ENCODE measurements around the gene RXYLT1. TPM values are rescaled to one million over a fixed set of nuclear protein-coding genes. Genes with fewer than 3 reads are reported as not detected.
A peak's percentile ranks its signal among the peaks of the same experiment; 100 is the strongest.

The RXYLT1 gene
- total RNA-seq, 2 experiments from 2014 or later, result 11.2 TPM

GRCh38 chr12:63809566-63809965, 29.9 kb downstream of the RXYLT1 start:
- peaks cover 2% of the 10 kb centered on the region for H3K36me3 Mint-ChIP-seq (ENCODE audit: low read depth)
- no peak for DNase-seq

GRCh38 chr12:63811334-63811733, 31.6 kb downstream of the RXYLT1 start:
- Mint-ChIP-seq H3K4me1 (peaks cover 12% of the 10 kb centered on the region), H3K4me3 (no peak overlapping the region), H3K9me3 (no peaks in the 10 kb centered on the region), H3K36me3 (ENCODE audit: low read depth) (peaks cover 2% of the 10 kb centered on the region), H3K27ac (no peak overlapping the region), H3K27me3 (no peaks in the 10 kb centered on the region)
- POLR2A ChIA-PET, result no interaction called here
- no peak for DNase-seq
- CTCF ChIA-PET, result interaction anchor here (0.9 kb wide), 1 partner anchor 572 kb away, joined by 3 read pairs; no protein-coding TSS in a partner anchor

More at GRCh38 chr12:63809566-63809965, 29.9 kb downstream of the RXYLT1 start:
- Mint-ChIP-seq H3K9me3 (no peaks in the 10 kb centered on the region), H3K27me3 (no peaks in the 10 kb centered on the region), H3K4me3 (no peak overlapping the region), H3K27ac (no peak overlapping the region), H3K4me1 (peaks cover 3% of the 10 kb centered on the region)
- ChIA-PET POLR2A (no interaction called here), CTCF (no interaction called here)

DNA sequence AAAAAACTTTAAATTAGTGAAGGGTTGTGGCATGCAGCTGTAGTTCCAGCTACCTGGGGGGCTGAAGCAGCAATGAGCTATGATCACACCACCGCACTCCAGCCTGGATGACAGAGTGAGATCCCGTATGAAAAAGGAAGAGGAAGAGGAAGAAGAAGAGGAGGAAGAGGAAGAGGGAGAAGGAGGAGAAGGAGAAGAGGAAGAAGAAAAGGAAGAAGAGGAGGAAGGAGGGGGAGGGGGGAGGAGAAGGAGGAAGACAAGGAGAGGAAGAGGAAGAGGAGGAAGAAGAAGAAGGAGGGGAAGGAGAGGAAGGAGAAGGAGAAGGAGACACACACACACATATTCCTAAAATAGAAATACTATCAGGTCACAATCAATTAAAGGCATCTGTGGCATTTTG, 32.0 kb downstream of the RXYLT1 start:
- Mint-ChIP-seq H3K4me3 (no peak overlapping the region), H3K27ac (no peak overlapping the region), H3K27me3 (no peaks in the 10 kb centered on the region), H3K36me3 (ENCODE audit: low read depth) (peaks cover 2% of the 10 kb centered on the region), H3K9me3 (no peaks in the 10 kb centered on the region), H3K4me1 (peaks cover 12% of the 10 kb centered on the region)
- ChIA-PET CTCF (interaction anchor here (0.9 kb wide), 1 partner anchor 572 kb away, joined by 3 read pairs; no protein-coding TSS in a partner anchor), POLR2A (no interaction called here)
- no peak for DNase-seq

DNA sequence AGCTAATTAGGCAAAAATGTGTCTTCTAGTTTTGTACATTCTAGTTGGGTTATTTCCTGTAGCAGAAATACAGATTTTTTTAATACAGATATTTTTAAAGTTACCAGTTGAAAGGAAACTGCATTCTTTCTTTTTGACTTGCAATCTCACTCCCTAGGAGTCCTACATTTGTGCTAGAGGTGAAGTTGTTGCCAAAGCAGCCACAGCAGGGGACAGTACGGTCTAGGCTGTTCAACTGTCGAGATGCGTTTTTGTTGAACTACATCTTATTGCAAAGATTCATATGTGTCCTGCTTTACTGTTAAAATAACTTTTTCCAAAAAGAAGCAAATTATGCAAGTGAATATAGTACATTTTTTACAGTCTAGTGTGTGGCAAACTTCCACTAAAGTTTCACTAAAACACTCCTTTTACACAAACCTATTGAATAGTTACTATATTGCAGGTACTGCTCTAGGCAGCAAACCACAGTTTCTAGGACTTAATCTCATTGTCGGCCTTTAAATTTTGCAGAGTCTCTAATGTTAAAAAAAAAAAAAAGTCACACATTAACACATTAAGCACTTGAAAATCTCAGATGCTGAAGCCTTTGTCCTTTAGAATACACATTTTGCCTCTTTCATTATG, 34.5 kb downstream of the RXYLT1 start:
- peaks cover 5% of the 10 kb centered on the region for H3K9me3 Mint-ChIP-seq
- no peak overlapping the region for H3K4me3 Mint-ChIP-seq
- CTCF ChIA-PET, result interaction anchor here (0.6 to 0.7 kb wide), 3 partner anchors 114 to 501 kb away, joined by 3 to 6 read pairs (median 5); no protein-coding TSS in a partner anchor
- H3K4me1 Mint-ChIP-seq, result peaks cover 12% of the 10 kb centered on the region
- H3K36me3 Mint-ChIP-seq (ENCODE audit: low read depth), result peaks cover 3% of the 10 kb centered on the region
- no peak for DNase-seq
- H3K27me3 Mint-ChIP-seq, result peaks cover 2% of the 10 kb centered on the region
- peak overlapping the region; percentile 58 for H3K27ac Mint-ChIP-seq
- POLR2A ChIA-PET, result interaction anchor here (0.6 kb wide), 1 partner anchor 854 kb away, joined by 6 read pairs; no protein-coding TSS in a partner anchor

GRCh38 chr12:63815482-63815852, 35.8 kb downstream of the RXYLT1 start:
- Mint-ChIP-seq H3K4me3 (no peak overlapping the region), H3K36me3 (ENCODE audit: low read depth) (peaks cover 1% of the 10 kb centered on the region), H3K27ac (no peak overlapping the region), H3K4me1 (peaks cover 12% of the 10 kb centered on the region), H3K9me3 (peaks cover 7% of the 10 kb centered on the region), H3K27me3 (peaks cover 6% of the 10 kb centered on the region)
- CTCF ChIA-PET, result interaction anchor here (0.6 to 0.7 kb wide), 2 partner anchors 74 to 424 kb away, joined by 4 read pairs; no protein-coding TSS in a partner anchor
- no peak for DNase-seq
- POLR2A ChIA-PET, result no interaction called here

GRCh38 chr12:63816031-63816430, 36.3 kb downstream of the RXYLT1 start:
- no peak overlapping the region for H3K27ac Mint-ChIP-seq
- CTCF ChIA-PET, result no interaction called here

DNA sequence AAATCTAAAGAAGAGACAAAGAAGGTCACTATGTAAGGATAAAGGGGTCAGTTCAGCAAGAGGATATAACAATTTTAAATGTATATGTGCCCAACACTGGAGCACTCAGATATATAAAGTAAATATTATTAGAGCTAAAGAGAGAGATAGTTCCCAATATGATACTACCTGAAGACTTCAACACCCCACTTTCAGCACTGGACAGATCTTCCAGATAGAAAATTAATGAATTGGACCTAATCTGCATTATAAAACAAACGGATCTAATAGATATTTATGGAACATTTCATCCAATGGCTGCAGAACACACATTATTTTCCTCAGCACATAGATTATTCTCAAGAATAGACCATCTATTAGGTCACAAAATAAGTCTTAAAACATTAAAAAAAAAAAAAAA, 40.7 kb downstream of the RXYLT1 start:
- Mint-ChIP-seq H3K36me3 (ENCODE audit: low read depth) (peaks cover 5% of the 10 kb centered on the region), H3K9me3 (peaks cover 7% of the 10 kb centered on the region), H3K27ac (no peak overlapping the region), H3K27me3 (peaks cover 18% of the 10 kb centered on the region), H3K4me1 (peaks cover 11% of the 10 kb centered on the region), H3K4me3 (no peak overlapping the region)
- CTCF ChIA-PET, result interaction anchor here (0.5 to 1.4 kb wide), 2 partner anchors 14 to 20 kb away, joined by 3 to 4 read pairs; no protein-coding TSS in a partner anchor
- POLR2A ChIA-PET, result no interaction called here
- no peak for DNase-seq

More at GRCh38 chr12:63816031-63816430, 36.3 kb downstream of the RXYLT1 start:
- peaks cover 12% of the 10 kb centered on the region for H3K4me1 Mint-ChIP-seq
- peaks cover 7% of the 10 kb centered on the region for H3K9me3 Mint-ChIP-seq
- no peak overlapping the region for H3K4me3 Mint-ChIP-seq
- H3K27me3 Mint-ChIP-seq, result peaks cover 6% of the 10 kb centered on the region
- H3K36me3 Mint-ChIP-seq (ENCODE audit: low read depth), result peaks cover 1% of the 10 kb centered on the region
- POLR2A ChIA-PET, result no interaction called here
- DNase-seq, result no peak

DNA sequence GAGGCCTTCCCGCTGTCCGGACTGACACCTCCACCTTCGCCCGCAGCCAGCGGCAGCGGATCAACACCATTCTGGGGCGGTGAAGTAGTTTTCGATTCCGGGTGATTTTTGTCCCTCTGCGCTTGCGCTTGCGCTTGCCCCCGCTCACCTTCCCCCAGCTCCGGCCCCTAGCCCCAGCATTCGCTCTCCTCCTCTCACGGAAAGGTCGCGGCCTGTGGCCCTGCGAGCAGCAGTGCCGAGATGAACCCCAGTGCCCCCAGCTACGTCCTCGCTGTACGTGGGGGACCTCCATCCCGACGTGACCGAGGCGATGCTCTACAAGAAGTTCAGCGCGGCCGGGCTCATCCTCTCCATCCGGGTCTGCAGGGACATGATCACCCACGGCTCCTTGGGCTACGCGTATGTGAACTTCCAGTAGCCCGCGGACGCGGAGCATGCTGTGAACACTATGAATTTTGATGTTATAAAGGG, 42.1 kb downstream of the RXYLT1 start:
- ChIA-PET CTCF (interaction anchor here (1.4 kb wide), 1 partner anchor 13 kb away, joined by 3 read pairs; no protein-coding TSS in a partner anchor), POLR2A (no interaction called here)
- H3K9me3 Mint-ChIP-seq, result peaks cover 7% of the 10 kb centered on the region
- peak overlapping the region; percentile 66 for H3K4me3 Mint-ChIP-seq
- peaks cover 5% of the 10 kb centered on the region for H3K36me3 Mint-ChIP-seq (ENCODE audit: low read depth)
- H3K27me3 Mint-ChIP-seq, result peaks cover 18% of the 10 kb centered on the region
- DNase-seq, result no peak
- H3K27ac Mint-ChIP-seq, result peak overlapping the region; percentile 74
- H3K4me1 Mint-ChIP-seq, result peaks cover 7% of the 10 kb centered on the region

DNA sequence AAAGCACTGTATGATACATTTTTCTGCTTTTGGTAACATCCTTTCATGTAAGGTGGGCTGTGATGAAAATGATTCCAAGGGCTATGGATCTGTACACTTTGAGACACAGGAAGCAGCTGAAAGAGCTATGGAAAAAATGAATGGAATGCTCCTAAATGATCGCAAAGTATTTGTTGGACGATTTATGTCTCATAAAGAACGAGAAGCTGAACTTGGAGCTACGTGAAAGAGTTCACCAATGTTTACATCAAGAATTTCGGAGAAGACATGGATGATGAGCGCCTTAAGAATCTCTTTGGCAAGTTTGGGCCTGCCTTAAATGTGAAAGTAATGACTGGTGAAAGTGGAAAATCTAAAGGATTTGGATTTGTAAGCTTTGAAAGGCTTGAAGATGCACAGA, 42.6 kb downstream of the RXYLT1 start:
- POLR2A ChIA-PET, result no interaction called here
- no peak overlapping the region for H3K4me3 Mint-ChIP-seq

GRCh38 chr12:63823040-63823439, 43.3 kb downstream of the RXYLT1 start:
- ChIA-PET POLR2A (no interaction called here), CTCF (interaction anchor here (0.6 to 0.9 kb wide), 2 partner anchors 35 to 417 kb away, joined by 3 read pairs; no protein-coding TSS in a partner anchor)
- peaks cover 7% of the 10 kb centered on the region for H3K9me3 Mint-ChIP-seq
- H3K4me1 Mint-ChIP-seq, result peaks cover 7% of the 10 kb centered on the region
- no peak overlapping the region for H3K27ac Mint-ChIP-seq
- DNase-seq, result no peak
- peaks cover 5% of the 10 kb centered on the region for H3K36me3 Mint-ChIP-seq (ENCODE audit: low read depth)
- no peak overlapping the region for H3K4me3 Mint-ChIP-seq
- peaks cover 18% of the 10 kb centered on the region for H3K27me3 Mint-ChIP-seq

More for the DNA sequence above, 42.6 kb downstream of the RXYLT1 start:
- DNase-seq, result no peak
- Mint-ChIP-seq H3K36me3 (ENCODE audit: low read depth) (peaks cover 5% of the 10 kb centered on the region), H3K9me3 (peaks cover 7% of the 10 kb centered on the region), H3K4me1 (peaks cover 7% of the 10 kb centered on the region), H3K27ac (no peak overlapping the region), H3K27me3 (peaks cover 18% of the 10 kb centered on the region)
- CTCF ChIA-PET, result interaction anchor here (0.6 to 0.9 kb wide), 2 partner anchors 35 to 418 kb away, joined by 3 read pairs; no protein-coding TSS in a partner anchor

DNA sequence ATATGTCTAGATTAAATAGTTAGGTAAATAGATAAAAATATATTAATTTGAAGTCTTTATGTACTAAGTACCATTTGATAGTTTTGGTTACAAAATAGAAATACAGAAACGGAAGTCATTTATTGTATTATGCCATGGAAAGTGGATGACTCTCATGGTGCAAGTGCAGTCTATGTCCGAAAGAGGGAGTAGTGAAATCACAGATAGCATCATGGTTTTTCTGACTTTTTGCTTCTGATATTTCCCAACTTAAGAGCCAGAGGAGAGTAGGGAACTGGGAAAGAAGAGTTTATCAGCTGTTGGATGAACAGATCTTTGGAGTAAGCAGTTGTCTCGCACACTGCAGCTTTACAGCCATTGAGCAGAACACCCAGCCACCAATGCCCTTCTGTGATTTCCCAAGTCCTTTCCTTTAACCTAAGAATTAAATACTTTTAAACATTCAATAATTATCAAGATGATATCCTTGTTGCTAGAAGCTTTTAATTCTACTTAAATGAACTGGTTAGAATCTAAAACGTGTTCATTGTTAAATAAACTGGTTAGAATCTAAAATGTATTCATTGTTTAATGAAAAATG, 46.4 kb downstream of the RXYLT1 start:
- CTCF ChIA-PET, result no interaction called here
- peaks cover 18% of the 10 kb centered on the region for H3K27me3 Mint-ChIP-seq
- POLR2A ChIA-PET, result no interaction called here
- DNase-seq, result no peak
- H3K9me3 Mint-ChIP-seq, result no peaks in the 10 kb centered on the region
- H3K27ac Mint-ChIP-seq, result no peak overlapping the region
- peaks cover 7% of the 10 kb centered on the region for H3K4me1 Mint-ChIP-seq
- no peak overlapping the region for H3K4me3 Mint-ChIP-seq
- H3K36me3 Mint-ChIP-seq (ENCODE audit: low read depth), result peaks cover 3% of the 10 kb centered on the region

- H3K36me3 Mint-ChIP-seq (ENCODE audit: low read depth), result no peaks in the 10 kb centered on the region
- no peak for DNase-seq
- no peaks in the 10 kb centered on the region for H3K4me1 Mint-ChIP-seq
- CTCF ChIA-PET, result no interaction called here
- peaks cover 14% of the 10 kb centered on the region for H3K27me3 Mint-ChIP-seq
- POLR2A ChIA-PET, result no interaction called here
- no peak overlapping the region for H3K4me3 Mint-ChIP-seq
- H3K27ac Mint-ChIP-seq, result no peak overlapping the region
- no peaks in the 10 kb centered on the region for H3K9me3 Mint-ChIP-seq
Measured at GRCh38 chr12:63828867-63829266, 49.2 kb downstream of the RXYLT1 start.

- no peak overlapping the region for H3K27ac Mint-ChIP-seq
- POLR2A ChIA-PET, result no interaction called here
- CTCF ChIA-PET, result no interaction called here
- no peak overlapping the region for H3K4me3 Mint-ChIP-seq
- peaks cover 17% of the 10 kb centered on the region for H3K27me3 Mint-ChIP-seq
- no peak for DNase-seq
- H3K36me3 Mint-ChIP-seq (ENCODE audit: low read depth), result no peaks in the 10 kb centered on the region
- no peaks in the 10 kb centered on the region for H3K9me3 Mint-ChIP-seq
- no peaks in the 10 kb centered on the region for H3K4me1 Mint-ChIP-seq
Measured at GRCh38 chr12:63836046-63836445, 56.3 kb downstream of the RXYLT1 start.
